DOHH2 (cell line): ENCODE measurements around the gene AFDN.

Source experiments
- H3F3A ChIP-seq: fragments of 200-600 bp; sonication (generic), shearing (Covaris generic); 2 replicates; pipeline ENCODE4 v1.6.0; 2016; ENCODE audit warnings: antibody characterized with exemption, mild to moderate bottlenecking; ENCODE audit not compliant: control insufficient read depth, insufficient read depth
- H3K27ac ChIP-seq: fragments of 200-600 bp; sonication (generic); 2 replicates; pipeline ENCODE4 v1.5.1; 2014; ENCODE audit warnings: low read depth, mild to moderate bottlenecking, low read length, moderate library complexity
- H3K27me3 ChIP-seq: fragments of 200-600 bp; sonication (generic); 2 replicates; pipeline ENCODE4 v1.6.1; 2014; ENCODE audit warnings: mild to moderate bottlenecking, low read length, mixed read lengths; ENCODE audit not compliant: control insufficient read depth
- H3K36me3 ChIP-seq: fragments of 200-600 bp; sonication (generic); 2 replicates; pipeline ENCODE4 v1.6.1; 2014; ENCODE audit warnings: mild to moderate bottlenecking, low read length, moderate library complexity, mixed read lengths; ENCODE audit not compliant: control insufficient read depth
- H3K4me1 ChIP-seq: fragments of 200-600 bp; sonication (generic); 2 replicates; pipeline ENCODE4 v1.6.1; 2014; ENCODE audit warnings: mild to moderate bottlenecking, low read length, mixed read lengths; ENCODE audit not compliant: control insufficient read depth
- H3K4me2 ChIP-seq: fragments of 200-600 bp; sonication (generic); 2 replicates; pipeline ENCODE4 v1.6.0; 2014; ENCODE audit warnings: mild to moderate bottlenecking, low read length, moderate library complexity
- H3K4me3 ChIP-seq: fragments of 200-600 bp; sonication (generic); 2 replicates; pipeline ENCODE4 v1.5.1; 2014; ENCODE audit warnings: mild to moderate bottlenecking, low read length, mixed read lengths
- H3K79me2 ChIP-seq: fragments of 200-600 bp; sonication (generic); 2 replicates; pipeline ENCODE4 v1.6.1; 2014; ENCODE audit warnings: mild to moderate bottlenecking, low read length, mixed read lengths; ENCODE audit not compliant: control insufficient read depth
- H3K9me2 ChIP-seq: fragments of 200-600 bp; sonication (generic); replicated peaks from 2 replicates; pipeline ENCODE4 v1.6.1; 2014; ENCODE audit warnings: mild to moderate bottlenecking, low read length, mixed read lengths; ENCODE audit not compliant: control insufficient read depth
- H3K9me3 ChIP-seq: fragments of 200-600 bp; sonication (generic); 2 replicates; pipeline ENCODE4 v1.6.1; 2014; ENCODE audit warnings: antibody characterized with exemption, low read length, mixed read lengths; ENCODE audit not compliant: control insufficient read depth, insufficient read depth
- H4K20me1 ChIP-seq: fragments of 200-600 bp; sonication (generic); 2 replicates; pipeline ENCODE4 v1.6.0; 2014; ENCODE audit warnings: low read depth, mild to moderate bottlenecking, antibody characterized with exemption, low read length, moderate library complexity; ENCODE audit not compliant: control insufficient read depth, insufficient read depth
- CTCF ChIP-seq: fragments of 200-600 bp; sonication (generic); IDR thresholded peaks from one replicate; pipeline ENCODE4 v1.5.1; 2014; ENCODE audit warnings: antibody characterized with exemption, mild to moderate bottlenecking, low read depth, low read length; ENCODE audit not compliant: poor library complexity, severe bottlenecking
- EZH2phosphoT487 ChIP-seq: fragments of 200-600 bp; sonication (generic); IDR thresholded peaks from 2 replicates; pipeline ENCODE4 v1.6.1; 2017; ENCODE audit warnings: borderline replicate concordance, mild to moderate bottlenecking, antibody characterized with exemption, low read length, moderate library complexity, mixed read lengths

AFDN gene

GRCh38 chr6:167997642-167998041 lies 170.9 kb downstream of the AFDN start, which contains the start of gene KIF25:
TSS of gene KIF25 (plus strand) at chr6:167997671. CDS start at chr6:168029586, 31,915 bp downstream.
- Histone ChIP-seq H3K27me3 (no peaks in the 10 kb centered on the region), H3K9me3 (no peaks in the 10 kb centered on the region), H3K4me1 (no peaks in the 10 kb centered on the region), H3K27ac (no peak within 1 kb of the TSS), H3K4me3 (no peak within 1 kb of the TSS), H3K4me2 (no peak within 1 kb of the TSS), H4K20me1 (no peaks in the 10 kb centered on the region), H3K36me3 (no peaks in the 10 kb centered on the region), H3K79me2 (no peaks in the 10 kb centered on the region), H3F3A (no peaks in the 10 kb centered on the region), H3K9me2 (no peaks in the 10 kb centered on the region)
- no peak for TF ChIP-seq EZH2phosphoT487
- no peak for TF ChIP-seq CTCF

GRCh38 chr6:167998215-167998614 lies 171.5 kb downstream of the AFDN start:
- Histone ChIP-seq H4K20me1 (no peaks in the 10 kb centered on the region), H3F3A (no peaks in the 10 kb centered on the region)

GRCh38 chr6:168000198-168001028 lies 173.7 kb downstream of the AFDN start:
- Histone ChIP-seq H3K4me2 (no peak overlapping the region), H3K27ac (no peak overlapping the region), H3K36me3 (no peaks in the 10 kb centered on the region), H3K79me2 (no peaks in the 10 kb centered on the region), H3K9me3 (no peaks in the 10 kb centered on the region), H3K27me3 (no peaks in the 10 kb centered on the region), H3K9me2 (no peaks in the 10 kb centered on the region), H3F3A (no peaks in the 10 kb centered on the region), H3K4me3 (no peak overlapping the region), H4K20me1 (no peaks in the 10 kb centered on the region), H3K4me1 (no peaks in the 10 kb centered on the region)
- TF ChIP-seq CTCF (no peak), EZH2phosphoT487 (no peak)

More at GRCh38 chr6:167998215-167998614, 171.5 kb downstream of the AFDN start:
- TF ChIP-seq EZH2phosphoT487 (no peak), CTCF (no peak)
- H3K27ac ChIP-seq, result no peak overlapping the region
- no peaks in the 10 kb centered on the region for H3K27me3 ChIP-seq
- H3K4me1 ChIP-seq, result no peaks in the 10 kb centered on the region
- no peak overlapping the region for H3K4me3 ChIP-seq
- H3K36me3 ChIP-seq, result no peaks in the 10 kb centered on the region
- no peaks in the 10 kb centered on the region for H3K9me3 ChIP-seq
- no peaks in the 10 kb centered on the region for H3K79me2 ChIP-seq
- no peaks in the 10 kb centered on the region for H3K9me2 ChIP-seq
- no peak overlapping the region for H3K4me2 ChIP-seq
